H9 (cell line): ENCODE measurements around the gene PHACTR4. TPM values are rescaled to one million over a fixed set of nuclear protein-coding genes. Genes with fewer than 3 reads are reported as not detected.

ENCODE experiments used
- DNase-seq: peaks from one replicate; pipeline ENCODE4 v3.0.0-alpha.2; 2017
- H2AFZ ChIP-seq: one replicate; pipeline ENCODE4 v1.6.1; 2013; ENCODE audit warnings: mild to moderate bottlenecking, low read length, control low read depth, moderate library complexity
- H2AK5ac ChIP-seq: 2 replicates; pipeline ENCODE4 v1.6.1; 2013; ENCODE audit warnings: low read length, control low read depth, mixed read lengths; ENCODE audit not compliant: insufficient read length
- H2BK120ac ChIP-seq: one replicate; pipeline ENCODE4 v1.6.1; 2013; ENCODE audit warnings: low read depth, mild to moderate bottlenecking, low read length, control low read depth, inconsistent platforms; ENCODE audit not compliant: poor library complexity, severe bottlenecking
- H2BK12ac ChIP-seq: 2 replicates; pipeline ENCODE4 v1.6.1; 2013; ENCODE audit warnings: low read length, control low read depth, mixed read lengths, low read depth; ENCODE audit not compliant: insufficient read length
- H2BK15ac ChIP-seq: 2 replicates; pipeline ENCODE4 v1.6.1; 2013; ENCODE audit warnings: low read depth, low read length, control low read depth
- H2BK20ac ChIP-seq: one replicate; pipeline ENCODE4 v1.6.1; 2013; ENCODE audit warnings: low read depth, mild to moderate bottlenecking, low read length, control low read depth, inconsistent platforms; ENCODE audit not compliant: poor library complexity, severe bottlenecking
- H2BK5ac ChIP-seq: 2 replicates; pipeline ENCODE4 v1.6.1; 2013; ENCODE audit warnings: low read length, control low read depth, mixed read lengths; ENCODE audit not compliant: insufficient read length
- H3K14ac ChIP-seq: 2 replicates; pipeline ENCODE4 v1.6.1; 2013; ENCODE audit warnings: low read length, control low read depth; ENCODE audit not compliant: insufficient read depth
- H3K18ac ChIP-seq: 2 replicates; pipeline ENCODE4 v1.6.1; 2013; ENCODE audit warnings: low read depth, mild to moderate bottlenecking, mixed read lengths, low read length, control low read depth; ENCODE audit not compliant: insufficient read length
- H3K23ac ChIP-seq: 2 replicates; pipeline ENCODE4 v1.6.1; 2013; ENCODE audit warnings: low read length, control low read depth, mixed read lengths, low read depth; ENCODE audit not compliant: insufficient read length
- H3K23me2 ChIP-seq: 2 replicates; pipeline ENCODE4 v1.6.1; 2013; ENCODE audit warnings: low read depth, mild to moderate bottlenecking, mixed read lengths, low read length, control low read depth; ENCODE audit not compliant: insufficient read length, poor library complexity, severe bottlenecking
- H3K27ac ChIP-seq: 2 replicates; pipeline ENCODE4 v1.5.1; 2013; ENCODE audit warnings: low read length, control low read depth, mixed read lengths, low read depth; ENCODE audit not compliant: insufficient read length
- H3K27me3 ChIP-seq: 2 replicates; pipeline ENCODE4 v1.6.1; 2013; ENCODE audit warnings: low read length, control low read depth, inconsistent platforms; ENCODE audit not compliant: insufficient read depth
- H3K4ac ChIP-seq: 2 replicates; pipeline ENCODE4 v1.6.1; 2013; ENCODE audit warnings: low read depth, mild to moderate bottlenecking, control low read depth, inconsistent platforms, low read length, moderate library complexity
- H3K4me1 ChIP-seq: 2 replicates; pipeline ENCODE4 v1.6.1; 2013; ENCODE audit warnings: low read length, control low read depth, inconsistent platforms; ENCODE audit not compliant: insufficient read depth
- H3K4me2 ChIP-seq: 2 replicates; pipeline ENCODE4 v1.6.1; 2013; ENCODE audit warnings: low read length, control low read depth, mixed read lengths; ENCODE audit not compliant: insufficient read length, insufficient read depth
- H3K56ac ChIP-seq: 2 replicates; pipeline ENCODE4 v1.6.1; 2013; ENCODE audit warnings: low read depth, mild to moderate bottlenecking, mixed read lengths, low read length, control low read depth; ENCODE audit not compliant: insufficient read length
- H3K79me1 ChIP-seq: 2 replicates; pipeline ENCODE4 v1.6.1; 2013; ENCODE audit warnings: low read depth, mild to moderate bottlenecking, moderate library complexity, low read length, control low read depth, inconsistent platforms; ENCODE audit not compliant: insufficient read depth, poor library complexity, severe bottlenecking
- H3K79me2 ChIP-seq: 2 replicates; pipeline ENCODE4 v1.6.1; 2013; ENCODE audit warnings: low read length, control low read depth, inconsistent platforms; ENCODE audit not compliant: insufficient read depth
- H3K9ac ChIP-seq: 2 replicates; pipeline ENCODE4 v1.6.1; 2013; ENCODE audit warnings: low read length, control low read depth, mixed read lengths; ENCODE audit not compliant: insufficient read length; ENCODE audit errors: extremely low read depth
- H3K9me3 ChIP-seq: one replicate; pipeline ENCODE4 v1.6.1; 2013; ENCODE audit warnings: low read depth, low read length, inconsistent platforms; ENCODE audit not compliant: control insufficient read depth
- H3T11ph ChIP-seq: one replicate; pipeline ENCODE4 v1.6.1; 2013; ENCODE audit warnings: mild to moderate bottlenecking, low read length, control low read depth, inconsistent platforms
- H4K20me1 ChIP-seq: one replicate; pipeline ENCODE4 v1.6.1; 2013; ENCODE audit not compliant: control insufficient read depth, insufficient read length, insufficient read depth
- H4K5ac ChIP-seq: 2 replicates; pipeline ENCODE4 v1.6.1; 2013; ENCODE audit warnings: low read depth, mild to moderate bottlenecking, mixed read lengths, low read length, control low read depth; ENCODE audit not compliant: insufficient read length
- H4K8ac ChIP-seq: replicated peaks from 2 replicates; pipeline ENCODE4 v1.6.1; 2013; ENCODE audit warnings: low read length, control low read depth, mixed read lengths, low read depth; ENCODE audit not compliant: insufficient read length
- H4K91ac ChIP-seq: 2 replicates; pipeline ENCODE4 v1.6.1; 2013; ENCODE audit warnings: low read depth, mild to moderate bottlenecking, moderate library complexity, mixed read lengths, low read length, control low read depth; ENCODE audit not compliant: insufficient read length
- H3K27ac Mint-ChIP-seq, 3 experiments: 2 replicates in 2 of 3; 3 replicates in 1 of 3; pipeline ENCODE4 v1.8.0; 2020 to 2021; ENCODE audit warnings: mixed read lengths in 3 of 3, mild to moderate bottlenecking in 1 of 3, moderate library complexity in 1 of 3
- H3K27me3 Mint-ChIP-seq: 2 replicates; pipeline ENCODE4 v1.8.0; 2021; ENCODE audit warnings: low read depth, mild to moderate bottlenecking, moderate library complexity, mixed read lengths
- H3K36me3 Mint-ChIP-seq, 3 experiments: 2 replicates in 2 of 3; 3 replicates in 1 of 3; pipeline ENCODE4 v1.8.0; 2020 to 2021; ENCODE audit warnings: low read depth in 3 of 3, mixed read lengths in 3 of 3; ENCODE audit not compliant: insufficient read depth in 1 of 3
- H3K4me1 Mint-ChIP-seq, 2 experiments: 2 replicates each; pipeline ENCODE4 v1.8.0; 2020; ENCODE audit warnings: mixed read lengths in 2 of 2
- H3K4me3 Mint-ChIP-seq, 2 experiments: 2 replicates in 1 of 2; 3 replicates in 1 of 2; pipeline ENCODE4 v1.8.0; 2020 to 2021; ENCODE audit warnings: mild to moderate bottlenecking in 2 of 2, mixed read lengths in 2 of 2, moderate library complexity in 1 of 2
- H3K9me3 Mint-ChIP-seq, 2 experiments: 2 replicates in 1 of 2; 3 replicates in 1 of 2; pipeline ENCODE4 v1.8.0; 2020; ENCODE audit warnings: mild to moderate bottlenecking in 2 of 2, mixed read lengths in 2 of 2, moderate library complexity in 1 of 2
- CTCF ChIP-seq: fragments of 200-600 bp; sonication (generic); conservative IDR thresholded peaks from 3 replicates; pipeline ENCODE4 v1.8.0; 2021; ENCODE audit warnings: antibody characterized with exemption, mild to moderate bottlenecking
- WGBS: extraction: QIAGEN DNeasy Blood & Tissue Kit; methylation state at CpG from one replicate; pipeline ENCODE4 v1.1.7; 2013; ENCODE audit warnings: missing lambda C conversion rate, low lambda C conversion rate, mixed read lengths; ENCODE audit not compliant: insufficient read length; ENCODE audit errors: extremely low coverage; 5-methylcytosine and 5-hydroxymethylcytosine counted together
- total RNA-seq: library from RNA; stranded (reverse); gene quantifications from 2 replicates; pipeline ENCODE4 v1.2.1, GENCODE V29; 2021

Gene PHACTR4
- total RNA-seq, 1 experiment from 2014 or later, result 54.0 TPM

GRCh38 chr1:28426831-28427230 lies 57.3 kb downstream of the PHACTR4 start:
- Mint-ChIP-seq H3K4me1 (peaks cover 3 to 4% of the 10 kb centered on the region in 2 experiments; a peak in 2 of 4 replicates), H3K36me3 (no peaks in the 10 kb centered on the region; a peak in 1 of 7 replicates), H3K4me3 (no peak overlapping the region), H3K27me3 (no peaks in the 10 kb centered on the region), H3K27ac (no peak overlapping the region), H3K9me3 (no peaks in the 10 kb centered on the region)
- no peak overlapping the region for H3K14ac ChIP-seq
- no peaks in the 10 kb centered on the region for H3K23me2 ChIP-seq
- no peak for DNase-seq
- no peak overlapping the region for H4K5ac ChIP-seq
- no peak overlapping the region for H2AK5ac ChIP-seq
- no peak for TF ChIP-seq CTCF
- WGBS, result no CpG with 5 or more reads among the region's 1 CpG
- H3K9me3 ChIP-seq, result no peaks in the 10 kb centered on the region
- no peak overlapping the region for H3K4me2 ChIP-seq
- no peak overlapping the region for H4K91ac ChIP-seq
- H2BK5ac ChIP-seq, result no peak overlapping the region
- no peaks in the 10 kb centered on the region for H3K27me3 ChIP-seq
- no peaks in the 10 kb centered on the region for H4K20me1 ChIP-seq
- no peak overlapping the region for H3K18ac ChIP-seq
- no peaks in the 10 kb centered on the region for H3K79me2 ChIP-seq
- no peak overlapping the region for H2BK12ac ChIP-seq
- no peak overlapping the region for H4K8ac ChIP-seq
- no peak overlapping the region for H3K9ac ChIP-seq
- H3K23ac ChIP-seq, result no peak overlapping the region
- no peak overlapping the region for H2AFZ ChIP-seq
- no peak overlapping the region for H3T11ph ChIP-seq
- no peak overlapping the region for H3K4ac ChIP-seq
- H3K56ac ChIP-seq, result no peak overlapping the region
- H2BK15ac ChIP-seq, result no peak overlapping the region
- H3K4me1 ChIP-seq, result peaks cover under 1% of the 10 kb centered on the region; the same call in 1 of the 2 replicates
- H3K79me1 ChIP-seq, result peaks cover 3% of the 10 kb centered on the region
- no peak overlapping the region for H2BK20ac ChIP-seq
- no peak overlapping the region for H3K27ac ChIP-seq
- no peak overlapping the region for H2BK120ac ChIP-seq
